ENCODE results near the gene USP3. TPM values are rescaled to one million over a fixed set of nuclear protein-coding genes. Genes with fewer than 3 reads are reported as not detected.

The USP3 gene
- total RNA-seq, 1 experiment from 2014 or later, result 54.2 TPM

DNA sequence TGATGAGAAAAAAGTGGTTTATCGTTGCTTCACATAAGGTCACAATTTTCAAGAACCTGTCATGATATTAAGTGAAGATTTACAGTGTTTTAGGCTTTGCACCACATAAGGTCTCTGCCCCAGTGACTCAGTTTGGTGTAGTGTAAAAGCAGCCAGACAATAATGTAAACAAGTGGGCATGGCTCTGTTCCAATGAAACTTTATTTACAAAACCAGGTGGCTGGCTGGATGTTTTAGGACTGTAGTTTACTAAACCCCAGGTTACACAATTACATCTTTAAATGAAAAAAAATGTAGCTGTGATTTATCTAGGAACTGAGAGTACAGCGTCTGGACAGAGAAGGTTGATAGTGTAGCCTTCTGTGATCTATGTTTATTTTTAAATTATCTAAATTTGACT lies 83.1 kb downstream of the USP3 start:
- intact Hi-C loops (cut with micrococcal nuclease; ENCODE audit: unreplicated experiment), result no loop called here
- peaks cover 67% of the 10 kb centered on the region for H3K36me3 Mint-ChIP-seq (ENCODE audit: insufficient read depth, unreplicated experiment)

GRCh38 chr15:63588826-63589225 lies 84.4 kb downstream of the USP3 start:
- Mint-ChIP-seq H3K27me3 (ENCODE audit: insufficient read depth, unreplicated experiment) (no peaks in the 10 kb centered on the region), H3K9me3 (ENCODE audit: unreplicated experiment) (no peaks in the 10 kb centered on the region), H3K27ac (ENCODE audit: unreplicated experiment) (no peak overlapping the region), H3K36me3 (ENCODE audit: insufficient read depth, unreplicated experiment) (peaks cover 64% of the 10 kb centered on the region), H3K4me3 (ENCODE audit: unreplicated experiment) (no peak overlapping the region), H3K4me1 (ENCODE audit: low read depth, unreplicated experiment) (no peaks in the 10 kb centered on the region)
- intact Hi-C loops (cut with micrococcal nuclease; ENCODE audit: unreplicated experiment), result no loop called here
- ChIA-PET CTCF (interaction anchor here (0.6 kb wide), 1 partner anchor 561 kb away, joined by 5 read pairs; no protein-coding TSS in a partner anchor), POLR2A (no interaction called here)
- TF ChIP-seq, protein P1, sequence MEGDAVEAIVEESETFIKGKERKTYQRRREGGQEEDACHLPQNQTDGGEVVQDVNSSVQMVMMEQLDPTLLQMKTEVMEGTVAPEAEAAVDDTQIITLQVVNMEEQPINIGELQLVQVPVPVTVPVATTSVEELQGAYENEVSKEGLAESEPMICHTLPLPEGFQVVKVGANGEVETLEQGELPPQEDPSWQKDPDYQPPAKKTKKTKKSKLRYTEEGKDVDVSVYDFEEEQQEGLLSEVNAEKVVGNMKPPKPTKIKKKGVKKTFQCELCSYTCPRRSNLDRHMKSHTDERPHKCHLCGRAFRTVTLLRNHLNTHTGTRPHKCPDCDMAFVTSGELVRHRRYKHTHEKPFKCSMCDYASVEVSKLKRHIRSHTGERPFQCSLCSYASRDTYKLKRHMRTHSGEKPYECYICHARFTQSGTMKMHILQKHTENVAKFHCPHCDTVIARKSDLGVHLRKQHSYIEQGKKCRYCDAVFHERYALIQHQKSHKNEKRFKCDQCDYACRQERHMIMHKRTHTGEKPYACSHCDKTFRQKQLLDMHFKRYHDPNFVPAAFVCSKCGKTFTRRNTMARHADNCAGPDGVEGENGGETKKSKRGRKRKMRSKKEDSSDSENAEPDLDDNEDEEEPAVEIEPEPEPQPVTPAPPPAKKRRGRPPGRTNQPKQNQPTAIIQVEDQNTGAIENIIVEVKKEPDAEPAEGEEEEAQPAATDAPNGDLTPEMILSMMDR (IDR thresholded peaks at IDR 0.05; ENCODE audit: insufficient read depth in 1 of 2, low read depth in 1 of 2, low read length in 1 of 2, severe bottlenecking in 1 of 2, unreplicated experiment in 1 of 2), result no peak
- Histone ChIP-seq H3K4me1 (no peaks in the 10 kb centered on the region), H3K36me3 (ENCODE audit: control insufficient read depth, insufficient read depth, low read length) (peaks cover 1% of the 10 kb centered on the region), H3K4me3 (ENCODE audit: low read depth, low read length) (no peak overlapping the region), H3K9me3 (no peaks in the 10 kb centered on the region), H3K27me3 (replicated peaks; ENCODE audit: control insufficient read depth, insufficient read depth, low read length) (no peaks in the 10 kb centered on the region)
- no TSS peak for BruUV-seq (replicated peaks)
- no peak for DNase-seq

More for the DNA sequence above, 83.1 kb downstream of the USP3 start:
- H3K27me3 ChIP-seq (replicated peaks; ENCODE audit: control insufficient read depth, insufficient read depth, low read length), result no peaks in the 10 kb centered on the region
- H3K4me3 ChIP-seq (ENCODE audit: low read depth, low read length), result no peak overlapping the region
- no peaks in the 10 kb centered on the region for H3K4me1 ChIP-seq
- ChIA-PET POLR2A (no interaction called here), CTCF (no interaction called here)
- Mint-ChIP-seq H3K27me3 (ENCODE audit: insufficient read depth, unreplicated experiment) (no peaks in the 10 kb centered on the region), H3K4me3 (ENCODE audit: unreplicated experiment) (no peak overlapping the region), H3K9me3 (ENCODE audit: unreplicated experiment) (no peaks in the 10 kb centered on the region), H3K4me1 (ENCODE audit: low read depth, unreplicated experiment) (no peaks in the 10 kb centered on the region), H3K27ac (ENCODE audit: unreplicated experiment) (no peak overlapping the region)
- TF ChIP-seq, protein P1 (IDR thresholded peaks at IDR 0.05; ENCODE audit: insufficient read depth in 1 of 2, low read depth in 1 of 2, low read length in 1 of 2, severe bottlenecking in 1 of 2, unreplicated experiment in 1 of 2), result no peak
- H3K9me3 ChIP-seq, result no peaks in the 10 kb centered on the region
- DNase-seq, result no peak
- BruUV-seq (replicated peaks), result no TSS peak
- H3K36me3 ChIP-seq (ENCODE audit: control insufficient read depth, insufficient read depth, low read length), result peaks cover 1% of the 10 kb centered on the region

DNA sequence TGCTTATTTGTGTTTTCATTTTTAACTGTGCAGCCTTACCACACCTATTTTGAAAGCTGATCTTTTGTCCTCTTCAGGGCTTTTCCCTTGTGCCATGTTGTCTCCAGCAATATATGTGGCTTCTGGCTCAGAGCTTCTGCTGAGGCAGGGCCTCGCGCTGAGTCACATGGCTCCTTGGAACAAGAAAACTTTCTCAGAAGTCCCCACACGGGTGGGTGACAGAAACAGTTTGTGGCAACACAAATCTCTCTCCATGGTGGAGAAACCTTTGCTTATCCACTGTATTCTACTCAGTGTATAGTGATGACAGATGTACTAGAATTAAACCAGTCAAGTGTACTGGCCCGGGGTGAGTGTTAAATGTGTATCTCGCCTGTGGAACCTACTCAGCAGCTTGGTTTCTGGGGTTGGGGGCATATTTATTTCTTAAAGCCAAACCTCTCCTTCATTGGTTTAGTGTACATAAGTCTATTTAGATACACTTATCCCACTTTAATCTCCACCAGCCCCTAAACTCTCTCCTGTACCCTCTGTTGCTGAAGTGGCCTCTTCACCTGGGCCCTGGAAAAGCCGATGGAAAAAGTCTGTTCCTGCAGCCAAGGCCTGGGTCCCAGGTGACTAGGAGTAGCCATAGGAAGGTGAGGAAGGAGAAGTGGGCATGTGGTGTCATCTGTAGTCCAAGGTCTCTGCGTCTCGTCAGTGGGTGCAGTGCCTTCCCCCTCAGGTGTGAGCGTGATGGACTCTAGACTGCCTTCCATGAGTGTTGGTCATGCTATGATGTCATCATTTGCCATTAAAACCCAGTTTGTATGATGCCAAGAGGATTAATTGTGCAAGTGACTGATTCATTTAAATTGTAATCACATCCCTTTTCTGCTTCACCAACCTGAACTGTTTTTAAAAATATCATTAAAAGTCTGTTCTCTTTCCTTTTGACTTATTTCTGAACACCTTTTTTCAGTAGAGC lies 89.6 kb downstream of the USP3 start:
- Histone ChIP-seq H3K4me3 (ENCODE audit: low read depth, low read length) (no peak overlapping the region), H3K9me3 (no peaks in the 10 kb centered on the region), H3K36me3 (ENCODE audit: control insufficient read depth, insufficient read depth, low read length) (peaks cover 1% of the 10 kb centered on the region), H3K27me3 (replicated peaks; ENCODE audit: control insufficient read depth, insufficient read depth, low read length) (no peaks in the 10 kb centered on the region), H3K4me1 (no peaks in the 10 kb centered on the region; the same call in 1 of the 2 replicates)
- Mint-ChIP-seq H3K4me3 (ENCODE audit: unreplicated experiment) (no peak overlapping the region), H3K36me3 (ENCODE audit: insufficient read depth, unreplicated experiment) (peaks cover 52% of the 10 kb centered on the region), H3K27ac (ENCODE audit: unreplicated experiment) (no peak overlapping the region), H3K27me3 (ENCODE audit: insufficient read depth, unreplicated experiment) (no peaks in the 10 kb centered on the region), H3K9me3 (ENCODE audit: unreplicated experiment) (no peaks in the 10 kb centered on the region), H3K4me1 (ENCODE audit: low read depth, unreplicated experiment) (no peaks in the 10 kb centered on the region)
- TF ChIP-seq, protein P1 (IDR thresholded peaks at IDR 0.05; ENCODE audit: insufficient read depth in 1 of 2, low read depth in 1 of 2, low read length in 1 of 2, severe bottlenecking in 1 of 2, unreplicated experiment in 1 of 2), result no peak
- intact Hi-C loops (cut with micrococcal nuclease; ENCODE audit: unreplicated experiment), result no loop called here
- no peak for DNase-seq
- no TSS peak for BruUV-seq (replicated peaks)
- ChIA-PET POLR2A (no interaction called here), CTCF (interaction anchor here (0.6 kb wide), 1 partner anchor 552 kb away, joined by 4 read pairs; the partner anchor contains the start of gene TPM1)

Data from Caco-2 (cell line).